ENCODE results near the gene PHYHD1.

Gene PHYHD1

GRCh38 chr9:128901822-128902221 lies 19.0 kb upstream of the PHYHD1 start:
- peak in 1 of 2 experiments; percentile 37 for DNase-seq

- DNase-seq = peak; percentile 87 to 89
These were observed 18.3 kb upstream of the PHYHD1 start for GRCh38 chr9:128902351-128903078.

GRCh38 chr9:128903079-128903461 lies 17.7 kb upstream of the PHYHD1 start:
- no peak for DNase-seq

- peak in 1 of 2 experiments; percentile 44 for DNase-seq
These were observed 16.7 kb upstream of the PHYHD1 start for GRCh38 chr9:128903871-128904620.

- no peak for DNase-seq
These were observed 14.8 kb upstream of the PHYHD1 start for GRCh38 chr9:128905964-128906363.

GRCh38 chr9:128906741-128907140 lies 14.0 kb upstream of the PHYHD1 start:
- DNase-seq = no peak

GRCh38 chr9:128908372-128908771 lies 12.4 kb upstream of the PHYHD1 start:
- no peak for DNase-seq

GRCh38 chr9:128909859-128910258 lies 10.9 kb upstream of the PHYHD1 start:
- no peak for DNase-seq

GRCh38 chr9:128910906-128911305 lies 9.9 kb upstream of the PHYHD1 start:
- DNase-seq = no peak

- DNase-seq = no peak
These were observed 9.2 kb upstream of the PHYHD1 start for GRCh38 chr9:128911529-128912035.

- DNase-seq = peak in 1 of 2 experiments; percentile 45
These were observed 8.4 kb upstream of the PHYHD1 start for GRCh38 chr9:128912270-128912853.

- DNase-seq = no peak
These were observed 7.5 kb upstream of the PHYHD1 start for GRCh38 chr9:128913048-128913900.

- DNase-seq = no peak
These were observed 6.6 kb upstream of the PHYHD1 start for GRCh38 chr9:128913995-128914772.

GRCh38 chr9:128916204-128916603 lies 4.6 kb upstream of the PHYHD1 start:
- DNase-seq = no peak

GRCh38 chr9:128916745-128917144 lies 4.0 kb upstream of the PHYHD1 start:
- no peak for DNase-seq

- no peak for DNase-seq
These were observed 3.5 kb upstream of the PHYHD1 start for GRCh38 chr9:128917151-128917849.

GRCh38 chr9:128918921-128919320 lies 1.9 kb upstream of the PHYHD1 start:
- DNase-seq = no peak

- DNase-seq = no peak
These were observed 1.2 kb upstream of the PHYHD1 start for GRCh38 chr9:128919402-128920089.

GRCh38 chr9:128921881-128922763 lies 1.3 kb downstream of the PHYHD1 start:
- DNase-seq = no peak

GRCh38 chr9:128923493-128923883 lies 2.7 kb downstream of the PHYHD1 start:
- no peak for DNase-seq
